GM19193 (cell line): ENCODE data around the gene MAU2.

Experiments used
- POLR2A ChIP-seq: IDR thresholded peaks from 4 replicates; pipeline ENCODE4 v1.6.1; 2011; ENCODE audit not compliant: insufficient read depth, insufficient read length; ENCODE audit errors: extremely low read depth

MAU2 gene

GRCh38 chr19:19320361-19321140 lies at the start of gene MAU2, which contains the start of gene SUGP1:
Gene MAU2 (plus strand): TSS chr19:19320829. CDS start chr19:19320860, 31 bp downstream.
Gene SUGP1 (minus strand): TSS chr19:19320509. CDS start chr19:19320496, 13 bp downstream.
- TF ChIP-seq POLR2A: peak; percentile 87

- TF ChIP-seq POLR2A: no peak
These were observed 48.6 kb upstream of the MAU2 start for GRCh38 chr19:19271828-19272599.

DNA sequence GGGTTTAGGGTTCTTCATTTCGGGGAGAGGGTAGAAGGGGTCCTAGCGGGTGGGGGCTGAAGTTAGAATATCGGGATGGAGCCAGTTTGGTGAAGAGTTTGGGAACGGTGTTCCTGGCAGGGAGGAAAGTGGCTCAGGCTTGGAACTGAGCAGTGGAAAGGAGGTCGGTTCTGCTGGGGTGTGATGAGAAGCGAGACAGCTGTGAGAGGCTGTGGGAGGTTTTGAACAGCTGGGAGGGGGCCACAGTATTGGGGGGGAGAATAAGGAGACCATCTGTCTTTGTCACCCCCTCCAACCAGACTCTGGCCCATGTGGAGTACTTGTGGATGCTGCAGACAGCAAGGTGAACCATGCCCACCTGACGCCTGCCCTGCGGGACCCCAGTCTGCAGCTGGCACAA lies 46.5 kb upstream of the MAU2 start:
- no peak for TF ChIP-seq POLR2A

DNA sequence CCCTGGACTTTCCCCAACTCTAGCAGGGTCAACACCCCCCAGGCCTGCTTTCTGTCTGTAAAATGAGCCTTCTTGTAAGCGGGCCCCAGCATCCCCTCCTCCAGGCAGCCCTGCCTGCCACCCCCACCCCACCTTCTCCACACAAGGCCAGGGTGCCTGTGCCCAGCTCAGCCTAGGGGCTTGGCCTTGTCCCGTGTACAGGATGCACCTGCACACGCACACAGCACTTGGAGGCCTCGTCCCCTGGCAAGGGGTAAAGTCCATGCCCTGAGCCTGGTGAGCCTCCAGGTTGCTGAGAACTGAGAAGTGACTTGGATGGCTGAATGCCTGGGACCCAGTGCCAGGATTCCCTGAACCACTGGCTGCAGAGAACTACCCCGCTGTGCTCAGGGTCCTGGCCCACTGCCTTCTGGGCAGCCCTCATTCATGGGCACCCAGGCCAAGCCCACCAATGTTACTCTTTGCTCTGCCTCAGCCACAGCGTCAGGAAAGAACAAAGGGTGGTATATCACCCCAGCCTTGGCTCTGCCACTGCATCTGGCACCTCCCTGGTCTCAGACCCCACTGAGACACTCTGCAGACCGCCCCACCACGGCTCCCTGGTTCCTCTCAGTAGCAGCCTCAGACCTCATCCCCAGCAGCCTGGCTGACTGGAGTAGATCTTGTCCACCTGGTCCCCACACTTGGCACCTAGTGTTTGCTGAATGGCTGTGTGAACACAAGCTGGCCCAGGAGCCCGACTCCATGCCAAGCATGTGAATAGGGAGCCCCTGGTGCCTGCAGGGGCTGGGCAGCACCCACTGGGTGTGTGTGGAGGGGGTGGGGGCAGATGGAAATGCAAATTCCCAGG lies 45.7 kb upstream of the MAU2 start:
- no peak for TF ChIP-seq POLR2A

DNA sequence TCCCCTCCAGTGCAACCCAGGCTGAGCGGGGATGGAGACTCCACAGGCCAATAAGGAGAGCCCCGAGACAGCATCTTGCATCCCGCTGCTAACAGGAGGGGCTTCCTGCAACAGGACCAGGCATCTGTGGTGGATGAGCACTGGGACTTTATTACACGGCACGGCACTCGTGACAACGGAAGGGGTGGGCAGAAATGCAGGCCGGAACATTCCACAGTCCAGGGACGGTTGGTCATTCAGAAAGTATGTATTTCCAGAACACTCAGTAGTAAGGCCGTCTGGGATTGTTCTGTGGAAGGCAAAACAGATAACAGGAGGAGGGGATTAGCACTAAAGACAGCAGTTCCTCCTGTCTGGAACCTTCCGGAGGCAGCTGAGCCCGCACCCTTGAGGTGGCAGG lies 44.2 kb upstream of the MAU2 start:
- no peak for TF ChIP-seq POLR2A

- TF ChIP-seq POLR2A: no peak
These were observed 43.8 kb upstream of the MAU2 start for GRCh38 chr19:19276851-19277250.

DNA sequence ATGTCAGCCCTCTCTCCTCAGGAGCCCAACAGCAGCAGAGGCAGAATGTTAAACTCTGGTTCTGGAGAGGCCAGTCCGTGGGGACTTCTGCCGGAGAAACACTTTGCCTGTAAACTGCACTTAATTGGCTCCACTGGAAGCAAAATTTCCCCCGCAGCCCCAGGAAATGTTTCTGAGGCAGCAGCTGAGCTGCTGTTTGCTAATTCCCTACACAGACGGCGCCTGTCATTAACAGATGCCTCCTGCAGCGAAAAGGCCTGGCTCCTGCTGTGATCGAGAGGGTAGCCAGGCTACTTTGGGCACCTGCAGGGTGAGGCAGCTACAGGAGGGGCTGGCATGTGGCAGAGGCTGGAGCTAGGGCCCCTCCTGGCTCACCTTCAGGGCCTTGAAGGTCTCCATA lies 42.3 kb upstream of the MAU2 start:
- no peak for TF ChIP-seq POLR2A

DNA sequence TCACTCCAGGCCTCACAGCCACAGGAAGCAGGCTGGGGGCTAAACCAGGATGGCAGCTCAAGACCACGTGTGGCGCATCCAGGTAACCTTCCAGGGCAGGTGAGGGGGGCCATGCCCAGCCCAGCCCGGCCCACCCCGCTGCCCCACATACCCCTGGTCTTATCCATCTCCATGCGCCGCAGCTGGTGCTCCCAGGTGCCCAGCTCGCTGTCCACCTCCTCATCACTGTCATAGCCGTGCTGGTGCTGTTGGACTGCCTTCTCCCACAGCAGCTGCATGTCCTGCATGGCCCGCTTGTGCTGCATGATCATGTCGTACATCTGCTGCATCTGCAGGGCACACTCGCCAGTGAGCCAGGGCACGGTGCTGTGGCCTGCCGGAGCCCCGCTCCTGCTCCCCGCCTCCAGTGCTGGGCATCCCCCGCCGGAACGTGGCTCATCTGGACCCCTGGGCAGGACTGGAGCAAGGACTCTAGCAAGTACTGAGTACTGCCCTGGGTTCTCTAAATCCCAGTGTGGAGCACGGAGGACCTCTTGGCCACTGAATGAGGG lies 41.5 kb upstream of the MAU2 start:
- TF ChIP-seq POLR2A: no peak

- TF ChIP-seq POLR2A: no peak
These were observed 40.8 kb upstream of the MAU2 start for GRCh38 chr19:19279853-19280252.

GRCh38 chr19:19280561-19280960 lies 40.1 kb upstream of the MAU2 start:
- no peak for TF ChIP-seq POLR2A

- TF ChIP-seq POLR2A: no peak
These were observed 34.9 kb upstream of the MAU2 start for GRCh38 chr19:19285686-19286085.

DNA sequence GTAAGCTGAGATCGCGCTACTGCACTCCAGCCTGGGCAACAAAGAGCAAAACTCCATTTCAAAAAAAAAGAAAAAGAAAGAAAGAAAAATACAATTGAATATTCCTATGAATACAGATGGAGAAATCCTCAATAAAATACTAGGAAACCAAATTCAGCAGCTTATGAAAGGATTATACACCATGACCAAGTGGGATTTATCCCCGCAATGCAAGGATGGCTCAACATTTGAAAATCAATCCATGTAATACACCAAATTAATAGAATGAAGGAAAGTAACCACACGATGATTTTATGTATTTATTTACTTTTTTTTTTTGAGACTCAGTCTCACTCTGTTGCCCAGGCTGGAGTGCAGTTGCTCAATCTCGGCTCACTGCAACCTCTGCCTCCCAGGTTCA lies 28.0 kb upstream of the MAU2 start:
- TF ChIP-seq POLR2A: no peak

GRCh38 chr19:19294914-19295313 lies 25.7 kb upstream of the MAU2 start:
- no peak for TF ChIP-seq POLR2A

DNA sequence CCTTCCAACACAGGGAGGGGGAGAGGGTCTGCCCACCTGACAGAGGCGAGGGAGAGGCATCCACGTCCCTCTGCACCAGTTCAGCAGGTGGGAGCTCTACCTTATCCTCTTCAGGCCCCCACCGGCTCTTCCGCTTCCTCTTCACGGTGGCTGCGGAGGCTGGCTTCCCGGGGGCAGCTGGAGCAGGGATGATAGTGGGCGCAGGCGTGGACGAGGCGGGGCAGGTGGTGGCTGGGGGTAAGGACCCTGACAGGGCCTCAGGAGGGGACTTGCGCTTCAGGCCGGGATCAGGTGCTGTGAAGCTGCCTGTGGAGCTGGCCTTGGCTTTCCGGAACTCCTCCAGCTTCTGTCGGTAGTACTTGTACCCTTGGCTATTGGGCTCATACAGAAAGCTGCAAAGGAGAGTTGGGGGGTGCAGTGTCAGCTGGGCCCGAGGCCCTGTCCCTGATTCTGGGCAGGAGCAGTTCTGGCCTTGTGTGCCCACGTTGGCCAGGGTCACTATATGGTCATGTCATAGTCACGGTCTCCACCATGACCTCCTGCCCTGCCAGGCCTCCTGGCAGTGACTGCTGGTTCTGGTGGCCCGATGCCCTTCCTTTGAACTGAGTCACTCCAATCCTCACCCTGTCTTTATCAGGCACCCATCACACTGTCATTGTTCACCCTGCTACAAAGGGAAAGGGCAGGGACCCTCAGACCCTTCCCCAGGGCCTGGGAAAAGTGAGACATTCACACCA lies 23.5 kb upstream of the MAU2 start:
- TF ChIP-seq POLR2A: no peak

DNA sequence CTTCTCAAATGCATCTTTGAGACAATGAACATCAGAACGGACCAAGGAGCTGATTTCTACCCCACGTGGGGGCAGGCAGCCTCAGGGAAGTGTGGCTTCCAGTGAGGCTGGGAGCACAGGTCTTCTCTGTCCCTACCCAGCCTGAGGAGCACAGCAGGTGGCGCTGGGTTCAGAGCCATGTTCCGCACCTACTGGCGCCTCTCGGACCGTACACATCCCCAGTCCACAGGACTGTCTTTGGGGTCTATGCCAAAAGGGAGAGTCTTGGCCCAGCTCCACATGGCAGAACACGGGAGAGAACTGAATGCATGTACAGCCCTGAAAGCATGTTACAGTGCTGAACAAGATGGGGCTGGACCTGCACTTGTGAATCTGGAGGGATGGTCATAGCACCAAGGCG lies 22.9 kb upstream of the MAU2 start:
- TF ChIP-seq POLR2A: no peak

DNA sequence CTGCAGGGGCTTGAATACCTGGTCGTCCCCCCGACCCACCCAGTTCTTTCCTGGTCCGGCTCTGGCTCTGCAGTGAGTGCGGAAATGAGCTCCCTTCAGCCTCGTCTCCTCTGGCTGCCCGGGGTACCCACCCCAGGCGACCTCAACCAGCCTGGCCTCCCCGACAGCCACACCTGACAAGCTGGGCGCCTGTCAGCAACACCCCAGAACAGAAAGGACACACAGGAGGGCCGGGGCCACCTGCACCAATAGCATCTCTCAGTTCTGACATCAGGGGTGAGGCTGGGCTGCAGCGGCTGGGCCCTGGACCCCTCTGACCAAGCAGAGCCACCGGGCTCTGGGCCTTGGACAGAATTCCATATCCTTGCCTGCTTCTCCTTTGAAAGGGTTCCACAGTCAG lies 20.0 kb upstream of the MAU2 start:
- no peak for TF ChIP-seq POLR2A
